SK-N-SH treated with all-trans-retinoic acid at 6 μM for 48 hours (cell line): Measurements from ENCODE around the gene PPT2.

Source experiments
- ATAC-seq: fragments of 200-7000 bp; cut with Tn5 transposase; 3 replicates; pipeline ENCODE4 v1.9.1; 2020; ENCODE audit warnings: mild to moderate bottlenecking, moderate library complexity
- ARNTL ChIP-seq: fragments of 450-650 bp; formaldehyde crosslinking; IDR thresholded peaks from 2 replicates; pipeline ENCODE4 v1.5.0; 2020; ENCODE audit warnings: low read depth, mild to moderate bottlenecking, moderate library complexity, borderline replicate concordance
- BACH2 ChIP-seq: fragments of 250-450 bp; sonication (Bioruptor Pico); IDR thresholded peaks from 2 replicates; pipeline ENCODE4 v1.9.0; 2021; ENCODE audit warnings: mild to moderate bottlenecking, borderline replicate concordance
- CREB5 ChIP-seq: fragments of 250-450 bp; sonication (Bioruptor Pico); IDR thresholded peaks from 2 replicates; pipeline ENCODE4 v1.5.1; 2020; ENCODE audit warnings: low read depth, mild to moderate bottlenecking, moderate library complexity
- CSDC2 ChIP-seq: fragments of 250-450 bp; sonication (Bioruptor Pico); IDR thresholded peaks from 2 replicates; pipeline ENCODE4 v1.5.0; 2020; ENCODE audit warnings: mild to moderate bottlenecking, moderate library complexity
- CSRNP3 ChIP-seq: fragments of 250-450 bp; sonication (Bioruptor Pico); IDR thresholded peaks from 2 replicates; pipeline ENCODE4 v1.5.1; 2021; ENCODE audit warnings: mild to moderate bottlenecking, moderate library complexity
- ESRRG ChIP-seq: fragments of 250-450 bp; sonication (Bioruptor Pico); IDR thresholded peaks from 2 replicates; pipeline ENCODE4 v1.6.1; 2021; ENCODE audit warnings: mild to moderate bottlenecking
- GLIS3 ChIP-seq: fragments of 250-450 bp; sonication (Bioruptor Pico); IDR thresholded peaks from 2 replicates; pipeline ENCODE4 v1.5.0; 2020; ENCODE audit warnings: mild to moderate bottlenecking, moderate library complexity
- ISL1 ChIP-seq: fragments of 250-450 bp; sonication (Bioruptor Pico); IDR thresholded peaks from 2 replicates; pipeline ENCODE4 v2.1.2; 2022; ENCODE audit warnings: mild to moderate bottlenecking, moderate library complexity
- OSR1 ChIP-seq: fragments of 250-450 bp; sonication (Bioruptor Pico); IDR thresholded peaks from 2 replicates; pipeline ENCODE4 v1.8.0; 2022; ENCODE audit warnings: moderate library complexity, mild to moderate bottlenecking, inconsistent platforms
- PATZ1 ChIP-seq: fragments of 250-450 bp; sonication (Bioruptor Pico); IDR thresholded peaks from 2 replicates; pipeline ENCODE4 v1.8.0; 2020; ENCODE audit warnings: mild to moderate bottlenecking, moderate library complexity, borderline replicate concordance
- POU6F1 ChIP-seq: fragments of 250-450 bp; sonication (Bioruptor Pico); IDR thresholded peaks from 2 replicates; pipeline ENCODE4 v1.8.0; 2021; ENCODE audit warnings: low read depth, mild to moderate bottlenecking, moderate library complexity, borderline replicate concordance
- RARB ChIP-seq: fragments of 250-450 bp; sonication (Bioruptor Pico); IDR thresholded peaks from 2 replicates; pipeline ENCODE4 v1.8.0; 2021; ENCODE audit warnings: mild to moderate bottlenecking, moderate library complexity
- SNAI2 ChIP-seq: fragments of 250-450 bp; sonication (Bioruptor Pico); IDR thresholded peaks from 2 replicates; pipeline ENCODE4 v1.5.0; 2020; ENCODE audit warnings: mild to moderate bottlenecking, moderate library complexity
- TCF4 ChIP-seq: fragments of 250-450 bp; sonication (Bioruptor Pico); IDR thresholded peaks from 2 replicates; pipeline ENCODE4 v1.8.0; 2021; ENCODE audit warnings: mild to moderate bottlenecking, moderate library complexity, borderline replicate concordance
- TSHZ2 ChIP-seq: fragments of 250-450 bp; sonication (Bioruptor Pico); IDR thresholded peaks from 2 replicates; pipeline ENCODE4 v1.5.0; 2020; ENCODE audit warnings: mild to moderate bottlenecking, moderate library complexity
- ZC3H10 ChIP-seq: fragments of 250-450 bp; sonication (Bioruptor Pico); IDR thresholded peaks from 2 replicates; pipeline ENCODE4 v1.5.1; 2021; ENCODE audit warnings: mild to moderate bottlenecking, moderate library complexity
- ZFP3 ChIP-seq: fragments of 250-450 bp; sonication (Bioruptor Pico); IDR thresholded peaks from 2 replicates; pipeline ENCODE4 v1.5.0; 2020; ENCODE audit warnings: mild to moderate bottlenecking, moderate library complexity
- ZFP30 ChIP-seq: fragments of 450-650 bp; formaldehyde crosslinking; IDR thresholded peaks from 2 replicates; pipeline ENCODE4 v1.5.0; 2022; ENCODE audit warnings: mild to moderate bottlenecking, moderate library complexity
- ZNF565 ChIP-seq: fragments of 450-650 bp; formaldehyde crosslinking; conservative IDR thresholded peaks from 2 replicates; pipeline ENCODE4 v1.5.0; 2020; ENCODE audit warnings: low read depth, mild to moderate bottlenecking, moderate library complexity
- ZNF70 ChIP-seq: fragments of 450-650 bp; formaldehyde crosslinking; IDR thresholded peaks from 2 replicates; pipeline ENCODE4 v1.5.0; 2020; ENCODE audit warnings: mild to moderate bottlenecking, moderate library complexity
- ZNF8 ChIP-seq: fragments of 450-650 bp; formaldehyde crosslinking; IDR thresholded peaks from 2 replicates; pipeline ENCODE4 v1.5.0; 2020; ENCODE audit warnings: mild to moderate bottlenecking, moderate library complexity

PPT2 gene

GRCh38 chr6:32171234-32171633 lies 17.3 kb downstream of the PPT2 start:
- no peak for ATAC-seq
- TF ChIP-seq SNAI2 (CRISPR knock-in tag) (no peak), ZNF565 (CRISPR knock-in tag) (no peak)

- no peak for ATAC-seq
- TF ChIP-seq ARNTL = no peak
- TF ChIP-seq CREB5 = no peak
- no peak for TF ChIP-seq ESRRG (CRISPR knock-in tag)
- no peak for TF ChIP-seq RARB (CRISPR knock-in tag)
- no peak for TF ChIP-seq POU6F1
- no peak for TF ChIP-seq ZNF70 (CRISPR knock-in tag)
- no peak for TF ChIP-seq ZNF8 (CRISPR knock-in tag)
- TF ChIP-seq ZNF565 (CRISPR knock-in tag) = no peak
- no peak for TF ChIP-seq GLIS3 (CRISPR knock-in tag)
- TF ChIP-seq ISL1 (CRISPR knock-in tag) = no peak
- TF ChIP-seq ZFP30 (CRISPR knock-in tag) = no peak
- TF ChIP-seq, all 23 proteins: peak for 0
These were observed 19.2 kb downstream of the PPT2 start for GRCh38 chr6:32173051-32173727.

- no peak for ATAC-seq
- TF ChIP-seq OSR1 (CRISPR knock-in tag) = no peak
- TF ChIP-seq ZFP3 (CRISPR knock-in tag) = no peak
- no peak for TF ChIP-seq ARNTL
- no peak for TF ChIP-seq ZFP30 (CRISPR knock-in tag)
- TF ChIP-seq BACH2 (CRISPR knock-in tag) = no peak
- no peak for TF ChIP-seq SNAI2 (CRISPR knock-in tag)
- no peak for TF ChIP-seq TCF4 (CRISPR knock-in tag)
- no peak for TF ChIP-seq PATZ1 (CRISPR knock-in tag)
- TF ChIP-seq RARB (CRISPR knock-in tag) = no peak
- TF ChIP-seq ESRRG (CRISPR knock-in tag) = no peak
- TF ChIP-seq CSRNP3 (CRISPR knock-in tag) = no peak
- no peak for TF ChIP-seq ISL1 (CRISPR knock-in tag)
- no peak for TF ChIP-seq TSHZ2 (CRISPR knock-in tag)
- TF ChIP-seq ZC3H10 (CRISPR knock-in tag) = no peak
- no peak for TF ChIP-seq POU6F1
- TF ChIP-seq GLIS3 (CRISPR knock-in tag) = no peak
- TF ChIP-seq CSDC2 (CRISPR knock-in tag) = no peak
- no peak for TF ChIP-seq ZNF70 (CRISPR knock-in tag)
- no peak for TF ChIP-seq ZNF8 (CRISPR knock-in tag)
These were observed 20.5 kb downstream of the PPT2 start for GRCh38 chr6:32174416-32174815.
